ENCODE results near the gene TRPM6. TPM values are rescaled to one million over a fixed set of nuclear protein-coding genes. Genes with fewer than 3 reads are reported as not detected.

The TRPM6 gene
- total RNA-seq, 1 donor from 2014 or later, result 1.6 TPM

DNA sequence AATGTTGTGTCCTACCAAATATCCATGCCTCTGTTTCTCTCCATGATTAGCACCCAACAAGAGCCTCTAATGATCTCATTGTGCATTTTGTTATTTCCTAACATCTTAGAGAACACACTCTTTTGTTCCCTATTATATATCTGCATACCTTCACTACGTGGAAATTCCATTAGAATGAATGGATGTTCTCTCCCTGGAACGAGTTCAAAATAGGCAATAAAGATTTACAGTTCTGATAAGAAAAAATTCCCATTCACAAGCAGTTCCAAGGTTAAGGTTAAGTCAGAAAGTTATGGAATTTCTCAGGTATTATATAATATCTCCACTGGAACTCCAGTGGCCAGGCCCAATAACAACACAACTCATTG, 83.7 kb downstream of the TRPM6 start:
- DNase-seq (ENCODE audit: low read depth), result no peak
- no peak overlapping the region for H3K4me3 ChIP-seq (ENCODE audit: low read depth, low read length)
- TF ChIP-seq, protein P1, sequence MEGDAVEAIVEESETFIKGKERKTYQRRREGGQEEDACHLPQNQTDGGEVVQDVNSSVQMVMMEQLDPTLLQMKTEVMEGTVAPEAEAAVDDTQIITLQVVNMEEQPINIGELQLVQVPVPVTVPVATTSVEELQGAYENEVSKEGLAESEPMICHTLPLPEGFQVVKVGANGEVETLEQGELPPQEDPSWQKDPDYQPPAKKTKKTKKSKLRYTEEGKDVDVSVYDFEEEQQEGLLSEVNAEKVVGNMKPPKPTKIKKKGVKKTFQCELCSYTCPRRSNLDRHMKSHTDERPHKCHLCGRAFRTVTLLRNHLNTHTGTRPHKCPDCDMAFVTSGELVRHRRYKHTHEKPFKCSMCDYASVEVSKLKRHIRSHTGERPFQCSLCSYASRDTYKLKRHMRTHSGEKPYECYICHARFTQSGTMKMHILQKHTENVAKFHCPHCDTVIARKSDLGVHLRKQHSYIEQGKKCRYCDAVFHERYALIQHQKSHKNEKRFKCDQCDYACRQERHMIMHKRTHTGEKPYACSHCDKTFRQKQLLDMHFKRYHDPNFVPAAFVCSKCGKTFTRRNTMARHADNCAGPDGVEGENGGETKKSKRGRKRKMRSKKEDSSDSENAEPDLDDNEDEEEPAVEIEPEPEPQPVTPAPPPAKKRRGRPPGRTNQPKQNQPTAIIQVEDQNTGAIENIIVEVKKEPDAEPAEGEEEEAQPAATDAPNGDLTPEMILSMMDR (conservative IDR thresholded peaks at IDR 0.05; ENCODE audit: low read depth, low read length), result no peak

DNA sequence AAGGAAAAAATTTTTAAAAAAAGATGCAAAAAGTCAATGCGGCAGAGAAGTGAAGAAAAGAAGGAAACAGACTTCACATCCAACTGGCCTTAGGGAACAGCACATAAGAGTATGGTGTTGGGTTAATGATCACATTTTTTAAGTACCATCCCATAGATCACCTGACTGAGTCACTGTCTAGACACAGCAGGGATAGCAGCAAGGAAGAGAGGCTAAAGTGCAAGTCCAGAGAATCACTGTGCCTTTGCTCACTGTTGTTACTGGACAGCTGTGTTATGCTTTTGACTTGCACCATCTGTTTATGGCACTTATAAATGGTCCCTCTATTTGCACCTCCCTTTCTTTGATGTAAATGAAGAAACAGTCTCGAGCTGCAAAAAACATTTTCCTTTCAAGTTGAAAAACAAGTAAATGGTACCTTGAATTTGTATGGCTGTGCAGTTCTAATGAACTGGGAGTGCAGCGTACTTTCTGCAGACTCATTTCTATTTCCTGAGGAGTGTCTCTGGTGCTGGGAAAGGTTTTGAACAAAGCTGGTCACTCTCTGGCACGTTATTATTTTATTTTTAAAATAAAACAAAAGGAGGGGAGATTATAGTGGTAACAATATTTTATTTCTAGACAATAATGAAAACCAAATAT, 84.2 kb downstream of the TRPM6 start:
- no peak overlapping the region for H3K4me3 ChIP-seq (ENCODE audit: low read depth, low read length)
- TF ChIP-seq, protein P1 (conservative IDR thresholded peaks at IDR 0.05; ENCODE audit: low read depth, low read length), result no peak
- peak; percentile 12 for DNase-seq (ENCODE audit: low read depth)

DNA sequence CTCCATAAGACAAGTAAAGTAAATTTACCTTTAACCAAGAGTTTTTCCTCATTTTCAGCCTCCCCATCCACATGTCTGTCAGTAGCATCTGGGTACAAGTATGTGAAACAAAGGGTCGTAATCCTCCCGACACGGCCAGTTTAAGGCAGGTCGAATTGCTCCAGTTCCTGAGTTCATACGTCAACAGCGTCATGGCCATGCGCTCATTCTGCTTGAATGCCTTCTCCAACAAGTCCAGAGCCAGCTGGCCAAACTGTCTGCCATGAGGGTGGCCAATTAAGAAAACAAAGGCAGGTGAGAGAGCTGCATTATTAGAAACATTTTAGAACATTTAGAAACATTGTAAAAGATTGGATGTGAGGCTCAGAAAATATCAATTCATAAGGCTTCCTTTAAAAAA, 87.5 kb downstream of the TRPM6 start:
- no peak overlapping the region for H3K4me3 ChIP-seq (ENCODE audit: low read depth, low read length)
- TF ChIP-seq, protein P1 (conservative IDR thresholded peaks at IDR 0.05; ENCODE audit: low read depth, low read length), result no peak
- no peak for DNase-seq (ENCODE audit: low read depth)

DNA sequence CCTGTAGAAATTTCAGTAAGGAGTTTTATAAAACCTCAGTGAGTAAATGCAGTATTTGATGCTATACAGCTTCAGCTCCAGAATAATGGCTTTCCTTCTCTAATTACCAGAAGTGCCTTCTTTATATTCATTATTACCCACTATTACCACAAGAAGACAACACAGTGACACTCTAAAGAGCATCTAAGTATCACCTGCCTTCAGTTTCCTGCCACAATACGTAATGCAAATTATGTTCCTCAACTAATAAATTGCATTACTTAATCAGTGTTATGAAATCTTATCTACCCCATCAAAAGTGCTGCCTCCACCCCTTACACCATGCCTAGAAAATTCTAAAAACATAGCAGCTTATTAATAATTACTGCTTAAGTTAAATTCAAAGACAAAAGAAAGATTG, 91.9 kb downstream of the TRPM6 start:
- no peak for DNase-seq (ENCODE audit: low read depth)
- TF ChIP-seq, protein P1 (conservative IDR thresholded peaks at IDR 0.05; ENCODE audit: low read depth, low read length), result no peak
- H3K4me3 ChIP-seq (ENCODE audit: low read depth, low read length), result no peak overlapping the region

DNA sequence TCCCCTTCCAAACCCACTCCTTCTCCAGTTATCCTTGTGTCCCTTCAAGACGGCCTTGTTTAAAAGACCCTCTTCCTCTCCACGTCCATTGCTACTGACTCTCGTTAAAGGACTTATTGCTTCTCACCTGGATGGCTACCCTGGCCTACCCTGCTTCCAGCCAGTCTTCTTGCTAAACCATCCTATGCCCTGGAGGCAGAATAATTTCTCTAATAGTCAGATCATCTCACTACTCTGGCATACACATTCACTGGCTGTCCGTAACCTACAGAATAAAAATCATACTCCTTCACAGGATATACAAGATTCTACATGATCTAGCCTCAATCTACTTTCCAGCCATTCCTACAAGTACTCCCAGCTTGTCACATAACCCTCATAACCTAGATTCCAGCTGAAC, 92.6 kb downstream of the TRPM6 start:
- no peak overlapping the region for H3K4me3 ChIP-seq (ENCODE audit: low read depth, low read length)
- DNase-seq (ENCODE audit: low read depth), result no peak
- TF ChIP-seq, protein P1 (conservative IDR thresholded peaks at IDR 0.05; ENCODE audit: low read depth, low read length), result no peak

DNA sequence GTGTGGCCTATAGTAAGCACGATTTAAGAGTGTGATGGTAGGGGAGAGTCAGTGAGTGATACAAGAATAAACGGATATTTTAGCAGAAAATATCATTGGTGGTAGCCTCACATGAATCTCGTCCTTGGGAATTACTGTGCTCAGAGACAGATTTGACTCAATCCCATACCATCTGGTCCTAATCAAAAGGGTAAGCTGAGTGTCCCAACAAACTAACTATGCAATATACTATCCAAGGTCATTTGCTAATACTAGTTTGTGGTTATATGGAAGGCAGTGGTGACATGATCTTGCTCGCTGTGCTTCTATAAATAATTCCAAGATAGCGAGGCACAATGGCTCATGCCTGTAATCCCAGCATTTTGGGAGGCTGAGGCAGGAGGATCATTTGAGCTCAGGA, 103.2 kb downstream of the TRPM6 start:
- H3K4me3 ChIP-seq (ENCODE audit: low read depth, low read length), result no peak overlapping the region
- TF ChIP-seq, protein P1 (conservative IDR thresholded peaks at IDR 0.05; ENCODE audit: low read depth, low read length), result no peak
- no peak for DNase-seq (ENCODE audit: low read depth)

DNA sequence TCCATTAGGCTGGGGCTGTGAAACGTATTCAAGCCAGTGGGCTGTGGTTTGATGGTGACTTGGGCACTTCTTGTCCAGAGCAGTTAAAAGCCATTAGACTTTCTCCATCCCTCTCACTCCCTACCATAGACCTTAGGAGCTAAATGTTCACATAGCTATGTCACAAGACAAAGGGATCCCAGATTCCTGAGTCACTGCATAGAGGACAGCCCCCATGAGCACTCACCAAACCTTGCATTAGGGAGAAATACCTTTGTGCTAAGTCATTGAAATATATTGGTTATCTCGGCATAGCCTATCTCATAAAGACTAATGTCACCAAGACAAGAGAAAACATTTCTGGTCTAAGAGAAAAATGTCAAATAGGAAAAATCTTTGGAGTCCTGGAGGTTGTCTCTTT, 104.3 kb downstream of the TRPM6 start:
- TF ChIP-seq, protein P1 (conservative IDR thresholded peaks at IDR 0.05; ENCODE audit: low read depth, low read length), result no peak
- H3K4me3 ChIP-seq (ENCODE audit: low read depth, low read length), result no peak overlapping the region
- no peak for DNase-seq (ENCODE audit: low read depth)

All from epithelial cell of proximal tubule (primary cell).